C4-2B (cell line): ENCODE measurements around the gene RNU6-9.

Experiments
- ZFX ChIP-seq: fragments of 450-650 bp; IDR thresholded peaks from 2 replicates; pipeline ENCODE4 v1.6.1; 2017
- TF ChIP-seq, protein P1 (sequence below): fragments of 450-650 bp; conservative IDR thresholded peaks from 2 replicates; pipeline ENCODE4 v1.5.1; 2017; ENCODE audit warnings: mild to moderate bottlenecking

DNA sequence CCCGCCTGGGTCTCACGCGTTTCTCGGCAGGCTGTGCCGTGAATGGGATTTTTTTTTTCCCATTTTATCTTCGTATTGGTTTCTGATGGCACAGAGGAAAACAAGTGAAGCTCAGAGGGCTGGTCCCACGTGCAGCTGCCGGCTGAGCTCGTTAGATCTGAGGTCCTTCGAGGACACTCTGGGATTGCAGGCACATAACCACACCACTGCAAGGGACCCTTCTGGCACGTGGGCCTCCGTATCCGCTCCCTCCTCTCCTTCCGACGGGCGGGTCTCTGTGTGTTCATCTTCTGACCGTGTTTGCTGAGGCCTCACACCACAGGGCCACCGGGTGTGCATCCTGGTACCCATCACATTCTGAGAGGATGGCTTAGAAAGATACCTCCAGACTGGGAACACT, 17.2 kb upstream of the RNU6-9 start:
- TF ChIP-seq, protein P1, sequence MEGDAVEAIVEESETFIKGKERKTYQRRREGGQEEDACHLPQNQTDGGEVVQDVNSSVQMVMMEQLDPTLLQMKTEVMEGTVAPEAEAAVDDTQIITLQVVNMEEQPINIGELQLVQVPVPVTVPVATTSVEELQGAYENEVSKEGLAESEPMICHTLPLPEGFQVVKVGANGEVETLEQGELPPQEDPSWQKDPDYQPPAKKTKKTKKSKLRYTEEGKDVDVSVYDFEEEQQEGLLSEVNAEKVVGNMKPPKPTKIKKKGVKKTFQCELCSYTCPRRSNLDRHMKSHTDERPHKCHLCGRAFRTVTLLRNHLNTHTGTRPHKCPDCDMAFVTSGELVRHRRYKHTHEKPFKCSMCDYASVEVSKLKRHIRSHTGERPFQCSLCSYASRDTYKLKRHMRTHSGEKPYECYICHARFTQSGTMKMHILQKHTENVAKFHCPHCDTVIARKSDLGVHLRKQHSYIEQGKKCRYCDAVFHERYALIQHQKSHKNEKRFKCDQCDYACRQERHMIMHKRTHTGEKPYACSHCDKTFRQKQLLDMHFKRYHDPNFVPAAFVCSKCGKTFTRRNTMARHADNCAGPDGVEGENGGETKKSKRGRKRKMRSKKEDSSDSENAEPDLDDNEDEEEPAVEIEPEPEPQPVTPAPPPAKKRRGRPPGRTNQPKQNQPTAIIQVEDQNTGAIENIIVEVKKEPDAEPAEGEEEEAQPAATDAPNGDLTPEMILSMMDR = no peak
- TF ChIP-seq ZFX = no peak
